Endothelial cell of umbilical vein (primary cell): ENCODE results near the gene CTSL. TPM values are rescaled to one million over a fixed set of nuclear protein-coding genes. Genes with fewer than 3 reads are reported as not detected.

Experiments used
- BruUV-seq: library from RNA; stranded (reverse); fragments of 400-500 nt; replicated peaks from 2 replicates; lab custom pipeline; 2021; lab: Mats Ljungman, UMichigan
- CTCF ChIA-PET: fragments of 300-600, 350-600 bp; sonication (Branson Sonifier 250); formaldehyde crosslinking; loops from one replicate; lab custom pipeline; 2021; ENCODE audit warnings: antibody characterized with exemption, inconsistent platforms; lab: Charles Lee
- POLR2A ChIA-PET: fragments of 300-600, 350-600 bp; sonication (Branson Sonifier 250); formaldehyde crosslinking; loops from one replicate; lab custom pipeline; 2021; ENCODE audit warnings: antibody characterized with exemption, inconsistent platforms; lab: Charles Lee
- DNase-seq: peaks from one replicate; pipeline ENCODE4 v3.0.0-alpha.2; 2011; ENCODE audit warnings: low read depth, low spot score
- FAIRE-seq: peaks from 2 replicates; lab custom pipeline; 2011; peaks lifted over from hg19 to GRCh38; lab: Jason Lieb, UNC
- H2AFZ ChIP-seq: 2 replicates; pipeline ENCODE4 v1.6.0; 2012; ENCODE audit warnings: low read depth, low read length, control low read depth, inconsistent platforms
- H3K27ac ChIP-seq: 2 replicates; pipeline ENCODE4 v1.5.1; 2011; ENCODE audit warnings: low read depth, mild to moderate bottlenecking, control low read depth, low read length, moderate library complexity; ENCODE audit not compliant: insufficient read depth
- H3K27me3 ChIP-seq, 2 experiments: 2 replicates each; pipeline versions ENCODE4 v1.6.0 to v1.6.1; 2011; ENCODE audit warnings: low read length in 2 of 2, mixed read lengths in 1 of 2; ENCODE audit not compliant: control insufficient read depth in 2 of 2, insufficient read depth in 2 of 2
- H3K36me3 ChIP-seq, 2 experiments: 2 replicates in 1 of 2; 3 replicates in 1 of 2; pipeline ENCODE4 v1.5.1; 2011; ENCODE audit warnings: low read length in 2 of 2, mild to moderate bottlenecking in 1 of 2, moderate library complexity in 1 of 2; ENCODE audit not compliant: control insufficient read depth in 2 of 2, insufficient read depth in 2 of 2; ENCODE audit errors: extremely low read depth in 1 of 2
- H3K4me1 ChIP-seq: 3 replicates; pipeline ENCODE4 v1.5.1; 2011; ENCODE audit warnings: mild to moderate bottlenecking, low read length; ENCODE audit not compliant: control insufficient read depth, insufficient read depth; ENCODE audit errors: extremely low read depth
- H3K4me2 ChIP-seq: 2 replicates; pipeline ENCODE4 v1.6.1; 2011; ENCODE audit warnings: low read length, control low read depth, mixed read lengths; ENCODE audit not compliant: insufficient read depth
- H3K4me3 ChIP-seq, 3 experiments: fragments of 200-600 bp in 1 of 3; sonication (generic), shearing (Covaris generic) in 1 of 3; replicated peaks in 1 of 3; 2 replicates each; pipeline ENCODE4 v1.5.1; 2011 to 2016; ENCODE audit warnings: control low read depth in 3 of 3, low read length in 3 of 3, mild to moderate bottlenecking in 2 of 3, inconsistent platforms in 1 of 3, low read depth in 1 of 3, moderate library complexity in 1 of 3; ENCODE audit not compliant: insufficient read depth in 1 of 3
- H3K79me2 ChIP-seq: 2 replicates; pipeline ENCODE4 v1.6.0; 2012; ENCODE audit warnings: low read length, inconsistent platforms; ENCODE audit not compliant: control insufficient read depth, insufficient read depth
- H3K9ac ChIP-seq: replicated peaks from 2 replicates; pipeline ENCODE3; 2011; ENCODE audit warnings: low read length, control low read depth; ENCODE audit not compliant: insufficient read depth; ENCODE audit errors: extremely low read depth
- H3K9me1 ChIP-seq: replicated peaks from 3 replicates; pipeline ENCODE4 v1.6.0; 2011; ENCODE audit warnings: mild to moderate bottlenecking, low read length; ENCODE audit not compliant: control insufficient read depth, insufficient read depth; ENCODE audit errors: extremely low read depth
- H3K9me3 ChIP-seq: replicated peaks from 2 replicates; pipeline ENCODE4 v1.5.1; 2012; ENCODE audit warnings: low read length, inconsistent platforms; ENCODE audit not compliant: control insufficient read depth, insufficient read depth
- H4K20me1 ChIP-seq: replicated peaks from 2 replicates; pipeline ENCODE3; 2011; ENCODE audit warnings: mild to moderate bottlenecking, low read length; ENCODE audit not compliant: control insufficient read depth, insufficient read depth; ENCODE audit errors: extremely low read depth
- EZH2 ChIP-seq: IDR thresholded peaks from 2 replicates; pipeline ENCODE4 v1.6.1; 2012; ENCODE audit warnings: borderline replicate concordance, low read depth, mild to moderate bottlenecking, moderate library complexity, low read length, inconsistent platforms; ENCODE audit not compliant: severe bottlenecking
- FOS ChIP-seq: IDR thresholded peaks from 2 replicates; pipeline ENCODE4 v1.6.1; 2011; ENCODE audit warnings: mild to moderate bottlenecking, low read length, moderate library complexity, borderline replicate concordance; ENCODE audit not compliant: insufficient read depth
- GATA2 ChIP-seq: IDR thresholded peaks from 2 replicates; pipeline ENCODE4 v1.7.0; 2011; ENCODE audit warnings: low read depth, mild to moderate bottlenecking, moderate library complexity, mixed read lengths, low read length; ENCODE audit not compliant: insufficient read length, insufficient read depth
- JUN ChIP-seq: IDR thresholded peaks from 2 replicates; pipeline ENCODE4 v1.6.1; 2011; ENCODE audit warnings: borderline replicate concordance, low read depth; ENCODE audit not compliant: insufficient read length, insufficient read depth
- MAX ChIP-seq: IDR thresholded peaks from 2 replicates; pipeline ENCODE4 v1.6.1; 2011; ENCODE audit not compliant: insufficient read depth, insufficient read length
- MYC ChIP-seq: IDR thresholded peaks from one replicate; pipeline ENCODE4 v1.6.1; 2011; ENCODE audit warnings: mild to moderate bottlenecking, low read depth, low read length
- POLR2A ChIP-seq: IDR thresholded peaks from 2 replicates; pipeline ENCODE4 v1.6.1; 2012; ENCODE audit warnings: low read depth, mild to moderate bottlenecking, control low read depth, low read length
- POLR2AphosphoS5 ChIP-seq: IDR thresholded peaks from 2 replicates; pipeline ENCODE4 v1.6.1; 2012; ENCODE audit warnings: low read depth, mild to moderate bottlenecking, control low read depth, low read length, moderate library complexity; ENCODE audit not compliant: insufficient read depth
- dilution Hi-C: fragments of 300-500 bp; cut with MboI; formaldehyde crosslinking; loops from one replicate; pipeline ENCODE4 v1.15.0; 2019; ENCODE audit warnings: low sequenced_read_pairs; ENCODE audit not compliant: extremely low pct_ligation_motif_present
- intact Hi-C: fragments of 100-400 bp; cut with micrococcal nuclease; formaldehyde crosslinking; loops from one replicate; pipeline ENCODE4 v1.10.0; 2022
- polyA plus RNA-seq, 4 experiments: library from polyadenylated mRNA; depleted of rRNA in 3 of 4; stranded (reverse) in 3 of 4; unstranded in 1 of 4; fragments of >200 nt; gene quantifications; 2 replicates each; pipeline versions ENCODE4 v1.2.1 to v1.2.3, GENCODE V29; 2011 to 2012; ENCODE audit warnings: missing spikeins in 1 of 4
- total RNA-seq: library from RNA; stranded (reverse); gene quantifications from 2 replicates; pipeline ENCODE4 v1.2.3, GENCODE V29; 2021
- TF ChIP-seq, protein P1 (sequence below), 2 donors: IDR thresholded peaks; 1 replicate in 1 of 2; 2 replicates in 1 of 2; pipeline ENCODE4 v1.5.1; 2011; ENCODE audit warnings: low read length in 2 of 2, mild to moderate bottlenecking in 2 of 2, moderate library complexity in 2 of 2, control low read depth in 1 of 2, inconsistent platforms in 1 of 2, low read depth in 1 of 2; ENCODE audit not compliant: insufficient read depth in 1 of 2; ENCODE audit errors: extremely low read depth in 1 of 2

CTSL gene
- total and polyA plus RNA-seq, 2 donors (not counting 3 experiments of a cell fraction or from before 2014, with no cell fraction given), result 98.4 to 107 TPM

GRCh38 chr9:87766697-87767096 is 40.8 kb downstream of the CTSL start:
- DNase-seq, result no peak
- no TSS peak for BruUV-seq
- Histone ChIP-seq H2AFZ (no peak overlapping the region), H3K4me1 (no peaks in the 10 kb centered on the region), H3K27me3 (peaks cover 2 to 3% of the 10 kb centered on the region in 2 experiments), H3K9me1 (no peaks in the 10 kb centered on the region), H3K4me3 (no peak overlapping the region), H3K4me2 (no peak overlapping the region), H3K9ac (no peak overlapping the region), H3K27ac (no peak overlapping the region), H4K20me1 (no peaks in the 10 kb centered on the region), H3K36me3 (no peaks in the 10 kb centered on the region), H3K79me2 (no peaks in the 10 kb centered on the region), H3K9me3 (no peaks in the 10 kb centered on the region)
- intact Hi-C loops (loop anchor here (1.0 kb wide), 1 partner anchor 16 kb away; no protein-coding TSS in a partner anchor), dilution Hi-C loops (no loop called here)
- TF ChIP-seq MAX (no peak), GATA2 (no peak), MYC (no peak), EZH2 (no peak), JUN (no peak), POLR2A (no peak), FOS (no peak), POLR2AphosphoS5 (no peak)
- TF ChIP-seq, protein P1, sequence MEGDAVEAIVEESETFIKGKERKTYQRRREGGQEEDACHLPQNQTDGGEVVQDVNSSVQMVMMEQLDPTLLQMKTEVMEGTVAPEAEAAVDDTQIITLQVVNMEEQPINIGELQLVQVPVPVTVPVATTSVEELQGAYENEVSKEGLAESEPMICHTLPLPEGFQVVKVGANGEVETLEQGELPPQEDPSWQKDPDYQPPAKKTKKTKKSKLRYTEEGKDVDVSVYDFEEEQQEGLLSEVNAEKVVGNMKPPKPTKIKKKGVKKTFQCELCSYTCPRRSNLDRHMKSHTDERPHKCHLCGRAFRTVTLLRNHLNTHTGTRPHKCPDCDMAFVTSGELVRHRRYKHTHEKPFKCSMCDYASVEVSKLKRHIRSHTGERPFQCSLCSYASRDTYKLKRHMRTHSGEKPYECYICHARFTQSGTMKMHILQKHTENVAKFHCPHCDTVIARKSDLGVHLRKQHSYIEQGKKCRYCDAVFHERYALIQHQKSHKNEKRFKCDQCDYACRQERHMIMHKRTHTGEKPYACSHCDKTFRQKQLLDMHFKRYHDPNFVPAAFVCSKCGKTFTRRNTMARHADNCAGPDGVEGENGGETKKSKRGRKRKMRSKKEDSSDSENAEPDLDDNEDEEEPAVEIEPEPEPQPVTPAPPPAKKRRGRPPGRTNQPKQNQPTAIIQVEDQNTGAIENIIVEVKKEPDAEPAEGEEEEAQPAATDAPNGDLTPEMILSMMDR (IDR thresholded peaks at IDR 0.05; ENCODE audit: extremely low read depth in 1 of 2, insufficient read depth in 1 of 2, low read depth in 1 of 2, low read length in 2 of 2), result no peak
- no peak for FAIRE-seq
- ChIA-PET POLR2A (no interaction called here), CTCF (no interaction called here)
